Skeletal muscle satellite cell (primary cell): Measurements from ENCODE around the gene ARAF.

Experiments
- H3K27me3 ChIP-seq: 2 replicates; pipeline ENCODE4 v1.7.0; 2013; ENCODE audit warnings: low read length; ENCODE audit not compliant: control insufficient read depth, insufficient read depth
- H3K36me3 ChIP-seq: 2 replicates; pipeline ENCODE4 v1.7.0; 2013; ENCODE audit warnings: mild to moderate bottlenecking, control low read depth, low read length; ENCODE audit not compliant: insufficient read depth
- H3K4me1 ChIP-seq: 2 replicates; pipeline ENCODE4 v1.7.0; 2013; ENCODE audit warnings: low read length; ENCODE audit not compliant: control insufficient read depth, insufficient read depth
- H3K4me2 ChIP-seq: 2 replicates; pipeline ENCODE4 v1.7.0; 2013; ENCODE audit warnings: mild to moderate bottlenecking, low read length
- H3K4me3 ChIP-seq: 2 replicates; pipeline ENCODE4 v1.7.0; 2013; ENCODE audit warnings: low read length
- H3K9ac ChIP-seq: 2 replicates; pipeline ENCODE4 v1.7.0; 2013; ENCODE audit warnings: mild to moderate bottlenecking, low read depth, low read length, moderate library complexity
- H3K9me3 ChIP-seq: replicated peaks from 2 replicates; pipeline ENCODE4 v1.7.0; 2013; ENCODE audit warnings: mild to moderate bottlenecking, control low read depth, low read length

ARAF gene

DNA sequence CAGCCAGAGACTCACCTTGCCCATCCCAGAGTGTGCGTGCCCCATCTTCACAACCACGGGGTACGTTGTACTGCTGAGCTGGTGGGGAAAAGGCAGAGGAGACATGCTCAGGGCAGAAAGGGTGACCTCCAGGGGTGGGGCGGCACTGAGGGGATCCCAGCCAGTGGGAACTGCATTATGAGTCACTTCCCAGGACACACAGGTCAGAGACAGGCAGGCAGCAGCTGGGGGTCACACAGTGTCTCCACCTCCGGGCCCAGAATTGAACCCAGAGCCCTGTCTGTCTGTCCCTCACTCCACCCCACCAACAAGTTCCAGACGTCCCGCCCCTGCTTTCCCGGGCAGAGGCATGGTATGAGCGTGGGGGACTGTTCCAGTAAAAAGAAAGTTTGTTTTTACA lies 16.4 kb downstream of the ARAF start:
- no peak overlapping the region for H3K4me3 ChIP-seq
- peaks cover 41% of the 10 kb centered on the region for H3K4me1 ChIP-seq
- peaks cover under 1% of the 10 kb centered on the region for H3K36me3 ChIP-seq
- H3K9ac ChIP-seq, result no peak overlapping the region
- H3K9me3 ChIP-seq, result no peaks in the 10 kb centered on the region
- H3K27me3 ChIP-seq, result no peaks in the 10 kb centered on the region
- H3K4me2 ChIP-seq, result no peak overlapping the region

DNA sequence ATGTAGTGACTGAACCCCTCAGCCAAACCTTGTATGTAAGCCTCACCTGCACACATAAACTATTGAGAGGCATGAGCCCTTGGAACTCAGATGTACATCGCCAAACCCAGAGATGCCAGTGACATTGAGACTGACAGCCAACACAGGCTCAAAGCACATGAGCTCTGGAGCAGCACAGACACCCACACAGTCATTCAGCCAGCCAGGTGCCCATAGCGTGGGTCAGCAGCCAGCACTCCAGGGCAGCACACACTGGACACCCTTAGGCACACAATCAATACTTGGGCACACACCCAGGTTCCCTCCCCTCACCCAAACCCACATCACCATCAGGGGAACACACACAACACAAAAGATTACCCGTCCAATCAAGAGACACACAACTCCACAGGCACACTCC lies 16.9 kb downstream of the ARAF start:
- no peaks in the 10 kb centered on the region for H3K36me3 ChIP-seq
- H3K4me2 ChIP-seq, result no peak overlapping the region
- no peaks in the 10 kb centered on the region for H3K9me3 ChIP-seq
- H3K27me3 ChIP-seq, result no peaks in the 10 kb centered on the region
- H3K4me1 ChIP-seq, result peaks cover 39% of the 10 kb centered on the region
- no peak overlapping the region for H3K9ac ChIP-seq
- no peak overlapping the region for H3K4me3 ChIP-seq

DNA sequence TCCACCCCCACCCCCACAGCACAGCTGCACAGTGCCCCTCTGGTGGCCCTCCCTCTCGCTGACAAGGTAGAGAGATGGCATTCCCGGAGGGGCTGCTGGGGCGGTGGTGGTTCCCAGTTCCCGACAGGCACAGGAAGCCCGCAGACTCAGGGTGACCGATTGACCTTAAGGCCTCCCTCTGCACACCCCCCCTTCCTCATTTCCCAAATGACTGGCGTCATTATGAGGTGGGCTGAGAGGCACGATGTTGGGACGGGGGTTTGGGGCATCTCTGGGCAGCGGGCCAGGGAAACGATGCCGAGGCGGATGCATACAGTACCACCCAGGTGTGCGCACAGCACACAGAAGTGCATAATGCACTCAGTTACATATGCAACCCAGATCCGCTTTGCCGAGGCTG lies 17.7 kb downstream of the ARAF start:
- H3K9ac ChIP-seq, result no peak overlapping the region
- no peaks in the 10 kb centered on the region for H3K9me3 ChIP-seq
- no peak overlapping the region for H3K4me3 ChIP-seq
- no peak overlapping the region for H3K4me2 ChIP-seq
- H3K4me1 ChIP-seq, result peaks cover 31% of the 10 kb centered on the region
- H3K27me3 ChIP-seq, result no peaks in the 10 kb centered on the region
- peaks cover 6% of the 10 kb centered on the region for H3K36me3 ChIP-seq

DNA sequence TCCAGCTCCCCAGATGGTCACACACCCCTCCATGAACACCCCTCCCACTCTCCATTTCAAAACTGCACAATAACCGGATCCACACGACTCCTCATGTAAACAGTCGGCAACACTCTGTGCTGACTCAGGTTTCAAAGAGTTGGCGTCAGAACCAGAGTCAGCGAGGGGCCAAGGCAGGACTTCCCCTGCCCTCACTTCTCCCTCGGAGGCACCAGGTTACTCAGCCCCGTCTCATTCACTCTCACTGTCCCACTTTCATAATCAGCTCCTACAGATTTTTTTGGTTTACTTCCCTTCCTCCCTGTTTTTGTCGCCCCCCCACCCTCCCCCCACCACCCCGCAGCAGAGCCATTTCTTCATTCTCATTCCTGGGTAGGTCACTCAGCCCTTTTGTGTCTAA lies 18.5 kb downstream of the ARAF start:
- Histone ChIP-seq H3K9ac (no peak overlapping the region), H3K9me3 (no peaks in the 10 kb centered on the region), H3K36me3 (peaks cover 8% of the 10 kb centered on the region), H3K4me1 (peaks cover 32% of the 10 kb centered on the region), H3K27me3 (no peaks in the 10 kb centered on the region), H3K4me2 (peak overlapping the region; percentile 42), H3K4me3 (no peak overlapping the region)

DNA sequence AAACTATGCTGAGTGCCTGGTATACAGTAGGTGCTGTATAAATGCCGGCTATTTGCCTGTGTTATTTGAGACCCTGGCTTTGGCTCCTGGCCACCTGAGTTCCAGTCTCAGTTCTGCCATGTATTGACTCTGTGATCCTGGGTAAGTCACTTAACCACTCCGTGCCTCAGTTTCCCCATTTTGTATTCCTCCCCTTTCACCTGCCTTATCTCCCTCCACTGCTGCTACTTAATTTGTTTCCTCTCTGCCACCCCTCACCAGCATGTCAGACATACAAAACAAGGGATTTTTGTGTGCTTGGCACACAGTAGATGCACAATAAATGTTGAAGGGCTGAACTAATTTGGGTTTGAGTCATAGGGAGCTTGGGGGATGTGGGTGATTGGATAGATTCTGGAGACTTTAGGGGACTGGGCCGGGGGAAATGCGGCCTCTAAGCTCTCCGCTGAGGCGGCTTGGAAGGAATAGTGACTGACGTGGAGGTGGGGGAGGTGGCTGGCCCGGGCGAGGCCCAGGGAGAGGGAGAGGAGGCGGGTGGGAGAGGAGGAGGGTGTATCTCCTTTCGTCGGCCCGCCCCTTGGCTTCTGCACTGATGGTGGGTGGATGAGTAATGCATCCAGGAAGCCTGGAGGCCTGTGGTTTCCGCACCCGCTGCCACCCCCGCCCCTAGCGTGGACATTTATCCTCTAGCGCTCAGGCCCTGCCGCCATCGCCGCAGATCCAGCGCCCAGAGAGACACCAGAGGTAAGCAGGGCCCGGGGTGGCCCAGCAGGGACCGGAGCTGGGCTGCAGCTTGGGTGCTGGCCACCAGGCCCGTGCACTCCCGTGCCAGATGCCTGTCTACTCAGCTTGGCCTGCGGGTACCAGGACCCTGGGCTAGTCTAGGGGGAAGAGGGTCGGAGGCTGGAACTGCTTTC lies 21.0 kb downstream of the ARAF start, which contains the start of gene TIMP1:
Gene TIMP1 (plus strand): TSS at position 706 of the 917 bp plus-strand sequence. CDS start 980 bp downstream, outside the sequence.
- no peaks in the 10 kb centered on the region for H3K9me3 ChIP-seq
- H3K27me3 ChIP-seq, result no peaks in the 10 kb centered on the region
- peaks cover 48% of the 10 kb centered on the region for H3K4me1 ChIP-seq
- peak within 1 kb of the TSS; percentile 92 for H3K4me2 ChIP-seq
- H3K36me3 ChIP-seq, result peaks cover 30% of the 10 kb centered on the region
- H3K9ac ChIP-seq, result peak within 1 kb of the TSS; percentile 88
- H3K4me3 ChIP-seq, result peak within 1 kb of the TSS; percentile 76

DNA sequence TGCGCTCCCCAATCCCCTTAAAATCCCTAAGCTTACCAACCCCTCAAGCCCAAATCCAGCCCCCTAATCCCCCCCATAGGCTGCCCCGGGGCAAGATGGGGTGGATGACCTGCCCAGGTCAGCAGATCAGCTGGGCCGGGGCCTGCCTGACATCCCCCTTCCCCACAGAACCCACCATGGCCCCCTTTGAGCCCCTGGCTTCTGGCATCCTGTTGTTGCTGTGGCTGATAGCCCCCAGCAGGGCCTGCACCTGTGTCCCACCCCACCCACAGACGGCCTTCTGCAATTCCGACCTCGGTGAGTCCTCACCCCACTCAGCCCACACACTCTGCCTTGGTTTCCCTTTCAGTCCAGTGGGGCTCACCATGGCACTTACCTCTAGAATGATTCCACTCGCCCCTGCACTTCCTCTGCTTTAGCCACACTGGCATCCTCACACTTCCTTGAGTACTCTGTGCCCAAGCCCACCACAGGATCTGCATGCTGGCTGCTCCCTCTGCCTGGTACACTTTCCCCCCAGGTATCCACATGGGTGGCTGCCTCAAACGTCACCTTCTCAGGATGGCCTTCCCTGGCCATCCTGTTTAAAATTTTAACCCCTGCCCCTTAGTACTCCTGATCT lies 22.3 kb downstream of the ARAF start:
- peak overlapping the region; percentile 76 for H3K4me3 ChIP-seq
- peaks cover 36% of the 10 kb centered on the region for H3K4me1 ChIP-seq

DNA sequence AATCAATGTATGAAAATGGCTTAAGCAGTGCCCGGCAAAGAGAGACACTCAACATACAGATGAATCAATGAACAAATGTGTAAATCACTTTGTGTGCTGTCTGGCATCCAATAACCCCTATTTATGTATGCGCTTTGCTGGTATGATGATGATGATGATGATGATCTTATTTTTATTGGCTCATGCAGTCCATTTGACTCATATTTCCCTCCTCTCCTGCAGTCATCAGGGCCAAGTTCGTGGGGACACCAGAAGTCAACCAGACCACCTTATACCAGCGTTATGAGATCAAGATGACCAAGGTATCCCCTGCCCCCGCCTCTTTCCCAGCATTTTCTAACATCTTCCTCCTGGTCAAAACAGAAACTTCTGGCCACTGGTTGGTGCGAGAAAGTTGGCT lies 23.7 kb downstream of the ARAF start:
- peaks cover 30% of the 10 kb centered on the region for H3K36me3 ChIP-seq
- peak overlapping the region; percentile 88 for H3K9ac ChIP-seq
- H3K4me2 ChIP-seq, result peak overlapping the region; percentile 92
- H3K9me3 ChIP-seq, result no peaks in the 10 kb centered on the region
- peaks cover 25% of the 10 kb centered on the region for H3K4me1 ChIP-seq
- H3K4me3 ChIP-seq, result peak overlapping the region; percentile 76
- H3K27me3 ChIP-seq, result no peaks in the 10 kb centered on the region

More for the DNA sequence above, 22.3 kb downstream of the ARAF start:
- H3K36me3 ChIP-seq, result peaks cover 30% of the 10 kb centered on the region
- H3K27me3 ChIP-seq, result no peaks in the 10 kb centered on the region
- peak overlapping the region; percentile 88 for H3K9ac ChIP-seq
- H3K9me3 ChIP-seq, result no peaks in the 10 kb centered on the region
- peak overlapping the region; percentile 92 for H3K4me2 ChIP-seq

DNA sequence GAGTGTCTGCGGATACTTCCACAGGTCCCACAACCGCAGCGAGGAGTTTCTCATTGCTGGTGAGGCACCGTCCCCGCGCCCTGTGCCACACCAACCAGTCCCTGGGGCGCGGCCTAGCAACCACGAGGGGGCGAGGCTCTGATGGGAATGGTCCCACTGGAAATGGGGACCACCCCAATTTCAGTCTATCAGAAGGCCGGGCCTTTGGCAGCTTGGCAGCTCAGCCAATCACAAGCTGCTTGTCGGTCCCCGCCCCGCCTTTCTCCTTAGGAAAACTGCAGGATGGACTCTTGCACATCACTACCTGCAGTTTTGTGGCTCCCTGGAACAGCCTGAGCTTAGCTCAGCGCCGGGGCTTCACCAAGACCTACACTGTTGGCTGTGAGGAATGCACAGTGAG lies 24.3 kb downstream of the ARAF start:
- Histone ChIP-seq H3K4me1 (peaks cover 25% of the 10 kb centered on the region), H3K36me3 (peaks cover 30% of the 10 kb centered on the region), H3K4me2 (peak overlapping the region; percentile 92), H3K9ac (no peak overlapping the region), H3K4me3 (peak overlapping the region; percentile 76), H3K9me3 (no peaks in the 10 kb centered on the region), H3K27me3 (no peaks in the 10 kb centered on the region)

DNA sequence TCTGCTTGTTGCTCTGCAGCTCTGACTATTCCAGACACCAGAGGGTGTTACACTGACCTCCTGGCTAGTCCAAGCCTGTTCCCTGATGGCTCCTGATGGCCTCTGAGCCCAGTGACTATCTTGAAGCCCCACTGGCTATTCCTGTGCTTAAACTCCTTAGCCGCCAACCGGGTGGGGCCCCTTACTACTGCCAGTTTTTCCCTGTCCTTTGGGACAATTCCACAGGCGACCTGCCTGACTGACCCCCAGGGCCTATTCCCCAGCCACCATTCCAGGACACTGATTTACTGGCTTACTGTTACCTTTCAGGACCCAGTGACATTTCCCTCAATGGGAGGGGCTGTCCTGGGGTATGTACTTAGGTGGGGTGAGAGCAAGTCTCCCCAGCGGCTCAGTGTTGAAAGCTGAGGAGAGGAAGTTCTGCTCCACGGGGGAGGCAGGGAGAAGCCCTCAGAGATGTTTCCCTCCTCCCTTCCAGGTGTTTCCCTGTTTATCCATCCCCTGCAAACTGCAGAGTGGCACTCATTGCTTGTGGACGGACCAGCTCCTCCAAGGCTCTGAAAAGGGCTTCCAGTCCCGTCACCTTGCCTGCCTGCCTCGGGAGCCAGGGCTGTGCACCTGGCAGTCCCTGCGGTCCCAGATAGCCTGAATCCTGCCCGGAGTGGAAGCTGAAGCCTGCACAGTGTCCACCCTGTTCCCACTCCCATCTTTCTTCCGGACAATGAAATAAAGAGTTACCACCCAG lies 25.2 kb downstream of the ARAF start:
- Histone ChIP-seq H3K9ac (no peak overlapping the region), H3K4me2 (peak overlapping the region; percentile 92), H3K9me3 (no peaks in the 10 kb centered on the region), H3K27me3 (no peaks in the 10 kb centered on the region), H3K4me3 (no peak overlapping the region), H3K4me1 (peaks cover 25% of the 10 kb centered on the region), H3K36me3 (peaks cover 30% of the 10 kb centered on the region)

DNA sequence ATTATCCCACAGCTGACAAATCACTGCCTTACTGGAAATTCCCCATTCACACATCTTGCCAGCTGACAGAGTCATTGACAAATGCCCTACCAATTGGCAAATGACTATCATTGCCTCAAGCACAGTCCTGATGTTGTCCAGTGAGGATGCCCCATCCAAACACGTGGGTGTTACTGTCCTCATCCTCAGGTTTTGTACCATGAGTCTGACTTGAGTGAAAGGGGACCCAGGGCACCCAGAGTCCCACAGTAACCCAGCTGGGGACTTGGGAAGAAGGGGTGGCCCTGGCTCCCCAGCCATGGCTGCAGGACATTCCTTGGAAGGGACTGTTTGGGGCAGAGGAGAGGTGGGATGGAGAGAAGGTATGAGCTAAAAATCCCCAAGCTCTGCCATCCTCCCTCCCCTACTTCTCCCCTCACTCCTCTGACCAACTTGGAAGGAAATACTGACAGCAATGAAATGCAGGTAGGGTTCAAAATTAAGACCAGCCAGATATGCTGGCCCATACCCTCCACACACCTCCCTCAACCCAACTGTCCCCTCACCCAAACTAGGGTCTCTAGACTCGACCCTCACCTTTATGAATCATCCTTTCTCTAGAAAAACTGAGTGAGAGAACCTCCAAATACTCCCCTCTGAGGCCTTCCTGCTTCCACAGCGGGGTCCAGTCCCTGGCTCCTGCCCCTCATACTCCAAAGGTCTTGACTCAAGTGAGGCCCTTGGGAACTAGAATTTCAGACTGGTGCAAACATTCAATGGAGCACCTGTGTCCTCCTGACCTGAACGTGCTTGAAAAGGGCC lies 26.3 kb downstream of the ARAF start:
- peaks cover 19% of the 10 kb centered on the region for H3K4me1 ChIP-seq
- H3K27me3 ChIP-seq, result no peaks in the 10 kb centered on the region
- H3K4me3 ChIP-seq, result no peak overlapping the region
- H3K9ac ChIP-seq, result no peak overlapping the region
- H3K4me2 ChIP-seq, result no peak overlapping the region
- no peaks in the 10 kb centered on the region for H3K9me3 ChIP-seq
- H3K36me3 ChIP-seq, result peaks cover 30% of the 10 kb centered on the region
